ENCODE measurements around the gene RIMKLB. TPM values are rescaled to one million over a fixed set of nuclear protein-coding genes. Genes with fewer than 3 reads are reported as not detected.
"Not testable (repeated sequence)": the region's sequence is repeated elsewhere in the genome, so short reads cannot be mapped to it uniquely, and the experiment has no call there.

The RIMKLB gene
- polyA plus RNA-seq, 3 donors from 2014 or later: 0.13 to 4.1 (median 1.6) TPM

DNA sequence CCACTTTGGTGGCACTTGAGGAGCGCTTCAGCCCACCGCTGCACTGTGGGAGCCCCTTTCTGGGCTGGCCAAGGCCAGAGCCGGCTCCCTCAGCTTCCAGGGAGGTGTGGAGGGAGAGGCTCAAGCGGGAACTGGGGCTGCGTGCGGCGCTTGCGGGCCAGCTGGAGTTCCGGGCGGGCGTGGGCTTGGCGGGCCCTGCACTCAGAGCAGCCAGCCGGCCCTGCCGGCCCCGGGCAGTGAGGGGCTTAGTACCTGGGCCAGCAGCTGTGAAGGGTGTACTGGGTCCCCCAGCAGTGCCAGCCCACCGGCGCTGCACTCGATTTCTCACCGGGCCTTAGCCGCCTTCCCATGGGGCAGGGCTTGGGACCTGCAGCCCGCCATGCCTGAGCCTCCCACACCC lies 96.8 kb downstream of the RIMKLB start:
- peaks cover 0 to 11% (median 0%) of the 10 kb centered on the region in 6 donors for H3K9me3 Mint-ChIP-seq
- H3K4me3 Mint-ChIP-seq; H3K4me1 Mint-ChIP-seq; H3K27ac Mint-ChIP-seq; H3K36me3 Mint-ChIP-seq; H3K27me3 Mint-ChIP-seq (ENCODE audit: low read depth in 3 of 3); DNase-seq: not testable (repeated sequence)

DNA sequence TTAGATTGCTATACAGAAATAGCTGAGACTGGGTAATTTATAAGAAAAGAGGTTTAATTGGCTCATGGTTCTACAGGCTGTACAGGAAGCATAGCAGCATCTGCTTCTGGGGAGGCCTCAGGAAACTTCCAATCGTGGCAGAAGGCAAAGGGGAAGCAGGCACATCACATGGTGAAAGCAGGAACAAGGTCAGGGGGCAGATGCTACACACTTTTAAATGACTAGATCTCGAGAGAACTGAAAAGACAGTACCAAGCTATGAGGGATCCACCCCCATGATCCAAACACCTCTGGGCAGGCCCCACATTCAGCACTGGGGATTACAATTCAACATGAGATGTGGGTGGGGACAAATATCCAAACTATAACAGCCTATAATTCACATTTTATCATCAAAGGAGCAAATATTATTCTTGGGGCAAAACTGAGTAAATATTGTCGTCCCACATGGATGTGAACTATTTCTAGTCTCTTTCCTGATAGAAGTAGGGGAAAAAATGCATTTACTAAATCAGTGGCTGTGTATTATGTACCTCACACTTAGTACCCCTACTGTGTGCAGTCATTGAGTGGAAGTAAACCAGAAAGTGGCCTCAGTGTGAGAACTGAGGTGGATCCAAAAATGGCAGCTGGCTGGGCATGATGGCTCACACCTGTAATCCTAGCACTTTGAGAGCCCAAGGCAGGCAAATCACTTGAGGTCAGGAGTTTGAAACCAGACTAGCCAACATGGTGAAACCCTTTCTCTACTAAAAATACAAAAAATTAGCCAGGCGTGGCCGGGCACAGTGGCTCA lies 99.2 kb downstream of the RIMKLB start:
- Mint-ChIP-seq H3K9me3 (peaks cover 0 to 18% (median 0%) of the 10 kb centered on the region in 6 donors), H3K27me3 (ENCODE audit: low read depth in 3 of 3) (peaks cover 0 to 2% (median 1%) of the 10 kb centered on the region in 3 donors), H3K4me3 (no peak overlapping the region), H3K36me3 (peaks cover 0 to 4% (median 0%) of the 10 kb centered on the region in 3 donors), H3K4me1 (no peaks in the 10 kb centered on the region), H3K27ac (no peak overlapping the region)
- no peak for DNase-seq

DNA sequence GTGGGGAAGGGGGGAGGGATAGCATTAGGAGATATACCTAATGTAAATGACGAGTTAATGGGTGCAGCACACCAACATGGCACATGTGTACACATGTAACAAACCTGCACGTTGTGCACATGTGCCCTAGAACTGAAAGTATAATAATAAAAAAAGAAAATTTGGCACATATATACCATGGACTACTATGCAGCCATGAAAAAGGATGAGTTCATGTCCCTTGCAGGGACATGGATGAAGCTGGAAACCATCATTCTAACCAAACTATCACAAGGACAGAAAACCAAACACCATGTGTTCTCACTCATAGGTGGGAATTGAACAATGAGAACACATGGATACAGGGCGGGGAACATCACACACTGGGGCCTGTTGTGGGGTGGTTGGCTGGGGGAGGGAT lies 103.4 kb downstream of the RIMKLB start:
- not testable (repeated sequence) for H3K4me1 Mint-ChIP-seq; H3K27ac Mint-ChIP-seq; H3K4me3 Mint-ChIP-seq; DNase-seq; H3K36me3 Mint-ChIP-seq; H3K27me3 Mint-ChIP-seq (ENCODE audit: low read depth in 3 of 3)
- H3K9me3 Mint-ChIP-seq: peaks cover 0 to 18% (median 0%) of the 10 kb centered on the region in 6 donors

DNA sequence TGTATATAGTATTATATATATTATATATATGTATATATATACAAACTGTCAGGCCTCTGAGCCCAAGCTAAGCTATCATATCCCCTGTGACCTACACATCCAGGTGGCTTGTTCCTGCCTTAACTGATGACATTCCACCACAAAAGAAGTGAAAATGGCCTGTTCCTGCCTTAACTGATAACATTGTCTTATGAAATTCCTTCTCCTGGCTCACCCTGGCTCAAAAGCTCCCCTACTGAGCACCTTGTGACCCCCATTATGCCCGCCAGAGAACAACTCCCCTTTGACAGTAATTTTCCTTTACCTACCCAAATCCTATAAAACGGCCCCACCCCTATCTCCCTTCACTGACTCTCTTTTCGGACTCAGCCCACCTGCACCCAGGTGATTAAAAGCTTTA lies 107.0 kb downstream of the RIMKLB start:
- H3K9me3 Mint-ChIP-seq; H3K36me3 Mint-ChIP-seq; H3K4me1 Mint-ChIP-seq; H3K27me3 Mint-ChIP-seq (ENCODE audit: low read depth in 3 of 3); DNase-seq; H3K27ac Mint-ChIP-seq; H3K4me3 Mint-ChIP-seq: not testable (repeated sequence)

DNA sequence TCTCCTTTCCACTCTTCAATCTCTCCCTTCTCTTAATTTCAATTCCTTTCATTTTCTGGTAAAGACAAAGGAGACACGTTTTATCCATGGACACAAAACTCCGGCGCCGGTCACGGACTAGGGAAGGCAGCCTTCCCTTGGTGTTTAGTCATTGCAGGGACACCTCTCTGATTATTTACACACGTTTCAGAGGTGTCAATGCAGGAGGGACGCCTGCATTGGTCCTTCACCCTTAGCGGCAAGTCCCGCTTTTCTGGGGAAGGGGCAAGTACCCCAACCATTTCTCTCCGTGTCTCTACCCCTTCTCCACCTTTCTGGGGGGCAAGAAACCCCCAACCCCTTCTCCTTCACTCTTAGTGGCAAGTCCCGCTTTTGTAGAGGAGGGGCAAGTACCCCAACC lies 107.7 kb downstream of the RIMKLB start:
- DNase-seq; H3K27ac Mint-ChIP-seq; H3K9me3 Mint-ChIP-seq; H3K36me3 Mint-ChIP-seq; H3K4me3 Mint-ChIP-seq; H3K4me1 Mint-ChIP-seq; H3K27me3 Mint-ChIP-seq (ENCODE audit: low read depth in 3 of 3): not testable (repeated sequence)

DNA sequence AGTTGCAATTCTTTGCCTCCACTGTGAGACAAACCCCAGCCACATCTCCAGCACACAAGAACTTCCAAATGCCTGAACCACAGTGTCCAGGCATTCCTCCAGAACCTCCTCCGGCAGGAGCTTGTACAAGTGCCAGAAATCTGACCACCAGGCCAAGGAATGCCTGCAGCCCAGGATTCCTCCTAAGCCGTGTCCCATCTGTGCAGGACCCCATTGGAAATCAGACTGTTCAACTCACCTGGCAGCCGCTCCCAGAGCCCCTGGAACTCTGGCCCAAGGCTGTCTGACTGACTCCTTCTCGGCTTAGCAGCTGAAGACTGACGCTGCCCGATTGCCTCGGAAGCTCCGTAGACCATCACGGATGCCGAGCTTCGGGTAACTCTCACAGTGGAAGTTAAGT lies 109.3 kb downstream of the RIMKLB start:
- H3K4me3 Mint-ChIP-seq; H3K9me3 Mint-ChIP-seq; DNase-seq; H3K4me1 Mint-ChIP-seq; H3K27ac Mint-ChIP-seq; H3K36me3 Mint-ChIP-seq; H3K27me3 Mint-ChIP-seq (ENCODE audit: low read depth in 3 of 3): not testable (repeated sequence)

DNA sequence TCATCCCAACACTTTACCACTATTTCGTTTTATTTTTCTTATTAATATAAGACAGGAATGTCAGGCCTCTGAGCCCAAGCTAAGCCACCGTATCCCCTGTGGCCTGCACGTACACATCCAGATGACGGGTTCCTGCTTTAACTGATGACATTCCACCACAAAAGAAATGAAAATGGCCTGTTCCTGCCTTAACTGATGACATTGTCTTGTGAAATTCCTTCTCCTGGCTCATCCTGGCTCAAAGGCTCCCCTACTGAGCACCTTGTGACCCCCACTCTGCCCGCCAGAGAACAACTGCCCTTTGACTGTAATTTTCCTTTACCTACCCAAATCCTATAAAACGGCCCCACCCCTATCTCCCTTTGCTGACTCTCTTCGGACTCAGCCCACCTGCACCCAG lies 112.3 kb downstream of the RIMKLB start:
- not testable (repeated sequence) for H3K27ac Mint-ChIP-seq; H3K4me3 Mint-ChIP-seq; DNase-seq; H3K27me3 Mint-ChIP-seq (ENCODE audit: low read depth in 3 of 3); H3K9me3 Mint-ChIP-seq; H3K4me1 Mint-ChIP-seq; H3K36me3 Mint-ChIP-seq

DNA sequence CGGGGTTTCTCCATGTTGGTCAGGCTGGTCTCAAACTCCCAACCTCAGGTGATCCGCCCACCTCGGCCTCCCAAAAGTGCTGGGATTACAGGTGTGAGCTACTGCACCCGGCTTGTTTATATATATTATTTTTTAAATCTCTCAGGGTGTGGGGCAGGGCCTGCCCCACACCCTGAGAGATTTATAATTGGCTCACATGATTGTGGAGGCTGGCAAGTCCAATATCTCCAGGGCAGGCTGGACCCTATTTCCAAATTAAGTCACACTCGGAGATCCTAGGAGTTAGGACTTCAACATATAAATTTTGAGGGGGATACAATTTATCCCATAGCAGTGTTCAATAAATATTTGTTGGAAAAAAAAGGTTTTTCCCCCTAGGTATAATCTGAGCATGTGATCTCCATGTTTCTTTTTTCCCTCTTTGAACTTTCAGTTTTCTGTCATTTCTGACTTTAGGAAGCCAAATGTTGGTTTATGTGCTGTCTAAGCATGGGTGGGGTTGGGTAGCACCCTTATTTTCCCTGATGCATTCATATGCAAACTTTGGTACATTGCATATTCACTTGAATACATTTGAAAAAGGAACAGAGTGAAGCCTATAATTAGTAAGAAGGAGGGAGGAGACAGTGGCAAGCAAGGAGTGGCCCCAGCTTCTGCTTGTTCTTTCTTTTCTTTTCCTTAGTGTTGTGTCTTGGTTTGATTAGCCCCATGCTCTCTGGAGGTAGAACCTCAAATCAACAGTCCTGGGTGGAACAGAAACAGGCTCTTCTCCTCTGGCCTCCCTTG lies 116.0 kb downstream of the RIMKLB start:
- Mint-ChIP-seq H3K4me3 (no peak overlapping the region), H3K9me3 (no peaks in the 10 kb centered on the region), H3K36me3 (no peaks in the 10 kb centered on the region), H3K27ac (no peak overlapping the region), H3K27me3 (ENCODE audit: low read depth in 3 of 3) (peaks cover 0 to 1% (median under 1%) of the 10 kb centered on the region in 3 donors), H3K4me1 (no peaks in the 10 kb centered on the region)
- DNase-seq: no peak

DNA sequence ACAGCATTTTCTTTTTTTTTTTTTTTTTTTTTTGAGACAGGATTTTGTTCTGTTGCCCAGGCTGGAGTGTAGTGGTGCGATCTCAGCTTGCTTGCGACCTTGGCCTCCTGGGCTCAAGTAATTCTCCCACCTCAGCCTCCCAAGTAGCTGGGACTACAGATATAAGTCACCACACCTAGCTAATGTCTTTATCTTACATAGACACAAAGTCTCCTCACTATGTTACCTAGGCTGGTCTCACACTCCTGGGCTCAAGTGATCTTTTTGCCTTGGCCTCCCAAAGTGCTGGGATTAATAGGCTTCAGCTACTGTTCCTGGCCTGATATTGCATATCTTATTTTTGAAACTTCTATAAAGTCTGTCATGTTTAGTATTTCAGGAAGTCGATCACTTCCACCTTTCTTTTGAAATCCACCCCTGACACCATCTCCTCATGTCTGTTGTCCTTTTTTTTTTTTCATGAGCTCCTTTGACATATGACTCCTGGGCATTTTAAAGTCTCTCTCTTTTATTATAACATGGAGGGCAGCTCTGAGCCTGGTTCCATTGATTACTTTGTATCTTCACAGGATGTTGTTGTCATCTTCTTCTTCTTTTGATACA lies 118.8 kb downstream of the RIMKLB start:
- no peaks in the 10 kb centered on the region for H3K4me1 Mint-ChIP-seq
- H3K27me3 Mint-ChIP-seq (ENCODE audit: low read depth in 3 of 3): peaks cover 0 to 4% (median 1%) of the 10 kb centered on the region in 3 donors
- H3K4me3 Mint-ChIP-seq: no peak overlapping the region
- no peaks in the 10 kb centered on the region for H3K36me3 Mint-ChIP-seq
- H3K9me3 Mint-ChIP-seq: no peaks in the 10 kb centered on the region
- no peak overlapping the region for H3K27ac Mint-ChIP-seq
- DNase-seq: no peak

DNA sequence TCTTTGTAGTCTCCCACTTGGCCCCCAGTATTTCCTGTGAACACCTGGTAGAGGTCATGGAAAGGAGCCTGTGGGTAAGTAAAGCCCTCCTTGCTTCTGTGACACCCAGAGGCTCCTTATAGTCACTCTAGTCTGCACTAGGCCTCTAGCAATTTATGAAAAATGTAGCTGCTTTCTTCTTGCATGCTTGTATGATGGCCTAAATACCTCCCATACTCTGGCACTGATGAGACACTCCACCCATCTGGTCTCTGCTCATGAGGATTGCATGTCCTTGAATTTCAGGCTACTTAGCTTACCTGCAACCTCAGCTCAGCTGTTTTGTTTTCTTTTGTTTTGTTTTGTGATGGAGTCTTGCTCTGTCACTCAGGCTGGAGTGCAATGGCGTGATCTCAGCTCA lies 120.1 kb downstream of the RIMKLB start:
- Mint-ChIP-seq H3K36me3 (no peaks in the 10 kb centered on the region), H3K27ac (no peak overlapping the region), H3K4me1 (no peaks in the 10 kb centered on the region), H3K9me3 (no peaks in the 10 kb centered on the region), H3K27me3 (ENCODE audit: low read depth in 3 of 3) (peaks cover 0 to 8% (median 0%) of the 10 kb centered on the region in 3 donors), H3K4me3 (no peak overlapping the region)
- DNase-seq: no peak

DNA sequence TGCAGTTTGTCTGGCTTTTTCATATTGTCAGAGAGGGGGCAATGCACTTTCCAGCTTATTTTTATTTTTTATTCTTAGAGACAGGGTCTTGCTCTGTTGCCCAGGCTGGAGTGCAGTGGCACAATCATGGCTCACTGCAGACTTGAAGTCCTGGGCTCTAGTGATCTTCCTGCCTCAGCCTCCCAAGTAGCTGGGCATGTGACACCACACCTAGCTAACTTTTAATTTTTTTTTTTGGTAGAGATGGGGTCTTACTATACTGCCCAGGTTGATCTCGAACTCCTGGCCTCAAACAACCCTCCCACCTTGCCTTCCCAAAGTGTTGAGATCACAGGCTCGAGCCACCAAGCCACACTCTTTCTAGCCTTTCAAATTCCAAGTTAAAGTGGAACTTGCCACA lies 120.7 kb downstream of the RIMKLB start:
- DNase-seq: no peak
- peaks cover 0 to 8% (median 0%) of the 10 kb centered on the region in 3 donors for H3K27me3 Mint-ChIP-seq (ENCODE audit: low read depth in 3 of 3)
- no peak overlapping the region for H3K4me3 Mint-ChIP-seq
- H3K4me1 Mint-ChIP-seq: no peaks in the 10 kb centered on the region
- no peaks in the 10 kb centered on the region for H3K9me3 Mint-ChIP-seq
- H3K36me3 Mint-ChIP-seq: no peaks in the 10 kb centered on the region
- H3K27ac Mint-ChIP-seq: no peak overlapping the region

DNA sequence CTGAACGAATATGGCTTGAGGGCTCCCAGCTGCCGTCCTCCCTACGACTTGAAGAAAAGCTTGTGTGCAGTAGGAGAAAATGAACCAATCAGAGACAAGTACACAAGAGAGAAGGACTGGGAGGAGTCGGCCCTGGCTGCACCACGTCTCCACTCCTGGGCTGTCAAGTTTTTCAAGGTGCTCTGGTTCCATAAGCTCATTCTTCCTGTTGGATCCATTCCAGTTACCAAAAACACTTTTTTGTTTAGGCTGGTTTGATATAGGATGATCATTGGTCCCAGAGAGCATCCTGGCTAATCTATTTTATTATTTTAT lies 121.8 kb downstream of the RIMKLB start:
- DNase-seq: no peak
- Mint-ChIP-seq H3K27me3 (ENCODE audit: low read depth in 3 of 3) (peaks cover 0 to 8% (median 0%) of the 10 kb centered on the region in 3 donors), H3K4me3 (no peak overlapping the region), H3K36me3 (no peaks in the 10 kb centered on the region), H3K4me1 (no peaks in the 10 kb centered on the region), H3K27ac (no peak overlapping the region), H3K9me3 (no peaks in the 10 kb centered on the region)

DNA sequence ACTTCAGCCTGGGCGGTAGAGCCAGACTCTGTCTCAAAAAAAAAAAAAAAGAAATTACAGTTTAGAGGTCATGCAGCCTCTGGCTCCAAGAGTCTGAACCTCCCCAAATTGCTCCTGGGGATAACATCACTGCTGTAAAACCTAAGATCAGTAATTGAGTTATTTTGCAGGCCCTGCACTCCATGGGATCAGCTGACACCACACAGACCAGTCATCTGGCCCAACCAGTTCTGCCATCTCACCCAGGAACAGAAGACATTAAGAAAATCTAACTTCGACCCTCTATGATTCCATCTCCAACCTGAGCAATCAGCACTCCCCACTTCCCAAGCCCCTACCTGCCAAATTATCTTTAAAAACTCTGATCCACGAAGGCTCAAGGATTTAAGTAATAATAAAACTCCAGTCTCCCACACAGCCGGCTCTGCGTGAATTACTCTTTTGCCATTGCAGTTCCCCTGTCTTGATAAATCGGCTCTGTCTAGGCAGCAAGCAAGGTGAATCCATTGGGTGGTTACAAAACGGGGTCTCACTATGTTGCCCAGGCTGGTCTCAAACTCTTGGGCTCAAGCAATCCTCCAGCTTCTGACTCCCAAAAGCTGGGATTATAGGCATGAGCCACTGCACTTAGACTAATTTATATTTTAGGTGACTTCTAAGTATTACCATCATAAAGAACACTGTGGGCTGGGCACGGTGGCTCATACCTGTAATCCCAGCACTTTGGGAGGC lies 123.1 kb downstream of the RIMKLB start:
- H3K27me3 Mint-ChIP-seq (ENCODE audit: low read depth in 3 of 3): peaks cover 0 to 14% (median 0%) of the 10 kb centered on the region in 3 donors
- H3K36me3 Mint-ChIP-seq, H3K27ac Mint-ChIP-seq, H3K9me3 Mint-ChIP-seq, DNase-seq, H3K4me1 Mint-ChIP-seq, H3K4me3 Mint-ChIP-seq: not testable (repeated sequence)

DNA sequence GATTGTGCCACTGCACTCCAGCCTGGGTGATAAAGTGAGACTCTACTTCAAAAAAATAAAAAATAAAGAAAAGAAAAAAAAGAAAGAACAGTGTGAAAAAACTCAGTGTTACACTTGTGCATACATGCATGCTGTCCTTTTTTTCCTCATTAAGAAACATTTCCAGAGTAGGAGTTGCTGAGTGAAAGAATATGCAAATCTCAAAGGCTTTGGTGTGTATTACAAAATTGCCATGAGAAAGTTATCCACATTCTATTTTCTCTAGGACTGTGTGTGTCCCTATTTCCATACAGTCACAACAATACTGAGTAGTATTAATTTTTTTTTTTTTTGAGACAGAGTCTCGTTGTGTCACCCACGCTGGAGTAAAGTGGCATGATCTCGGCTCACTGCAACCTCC lies 123.8 kb downstream of the RIMKLB start:
- Mint-ChIP-seq H3K4me1 (no peaks in the 10 kb centered on the region), H3K36me3 (no peaks in the 10 kb centered on the region), H3K27ac (no peak overlapping the region), H3K27me3 (ENCODE audit: low read depth in 3 of 3) (peaks cover 0 to 14% (median 0%) of the 10 kb centered on the region in 3 donors), H3K4me3 (no peak overlapping the region), H3K9me3 (no peaks in the 10 kb centered on the region)
- no peak for DNase-seq
